Ramos (cell line): ENCODE measurements around the gene CCDC73.
"Not testable (repeated sequence)": the region's sequence is repeated elsewhere in the genome, so short reads cannot be mapped to it uniquely, and the experiment has no call there.

Experiments used
- in situ Hi-C: fragments of 300-500 bp; cut with MboI; formaldehyde crosslinking; loops from one replicate; pipeline ENCODE4 v1.14.3; 2022; ENCODE audit warnings: low sequenced_read_pairs; ENCODE audit not compliant: unreplicated experiment

The CCDC73 gene

GRCh38 chr11:32794439-32794838, at the start of gene CCDC73:
Gene CCDC73, minus strand, starts transcription at chr11:32794662. Its CDS starts 34,419 bp downstream, at chr11:32760243.
- in situ Hi-C loops: loop anchor here (10.0 kb wide), 1 partner anchor 480 kb away; no protein-coding TSS in a partner anchor

- in situ Hi-C loops: no loop called here
Observed at GRCh38 chr11:32843544-32843943, 49.1 kb upstream of the CCDC73 start.

- in situ Hi-C loops: no loop called here
Observed at GRCh38 chr11:32840587-32840986, 46.1 kb upstream of the CCDC73 start.

GRCh38 chr11:32839308-32839707, 44.8 kb upstream of the CCDC73 start:
- in situ Hi-C loops: no loop called here

- in situ Hi-C loops: no loop called here
Observed at GRCh38 chr11:32838505-32839274, 44.2 kb upstream of the CCDC73 start.

GRCh38 chr11:32836946-32837345, 42.5 kb upstream of the CCDC73 start:
- in situ Hi-C loops: no loop called here

GRCh38 chr11:32833921-32834320, 39.5 kb upstream of the CCDC73 start:
- in situ Hi-C loops: no loop called here

- in situ Hi-C loops: no loop called here
Observed at GRCh38 chr11:32831221-32831620, 36.8 kb upstream of the CCDC73 start.

GRCh38 chr11:32830796-32831195, 36.3 kb upstream of the CCDC73 start:
- in situ Hi-C loops: no loop called here

- in situ Hi-C loops: no loop called here
Observed at GRCh38 chr11:32830413-32830738, 35.9 kb upstream of the CCDC73 start.

- in situ Hi-C loops: no loop called here
Observed at GRCh38 chr11:32829680-32830412, 35.4 kb upstream of the CCDC73 start, which contains the start of gene PRRG4. Gene PRRG4, plus strand, starts transcription at chr11:32829927. Its CDS starts 603 bp downstream, at chr11:32830530.

GRCh38 chr11:32829157-32829679, 34.8 kb upstream of the CCDC73 start:
- in situ Hi-C loops: no loop called here

- in situ Hi-C loops: no loop called here
Observed at GRCh38 chr11:32827276-32827675, 32.8 kb upstream of the CCDC73 start.

- in situ Hi-C loops: no loop called here
Observed at GRCh38 chr11:32826113-32826512, 31.7 kb upstream of the CCDC73 start.

GRCh38 chr11:32823617-32824016, 29.2 kb upstream of the CCDC73 start:
- in situ Hi-C loops: not testable (repeated sequence)

GRCh38 chr11:32821917-32822560, 27.6 kb upstream of the CCDC73 start:
- in situ Hi-C loops: no loop called here

- in situ Hi-C loops: no loop called here
Observed at GRCh38 chr11:32821517-32821916, 27.1 kb upstream of the CCDC73 start.

GRCh38 chr11:32820497-32820896, 26.0 kb upstream of the CCDC73 start:
- in situ Hi-C loops: no loop called here

- in situ Hi-C loops: no loop called here
Observed at GRCh38 chr11:32819187-32819586, 24.7 kb upstream of the CCDC73 start.

- in situ Hi-C loops: no loop called here
Observed at GRCh38 chr11:32817852-32818183, 23.4 kb upstream of the CCDC73 start.
